Cardiac fibroblast (primary cell): ENCODE data around the gene ATG5.

Experiments used
- DNase-seq, 2 donors: peaks; one replicate each; pipeline versions ENCODE4 v3.0.0 to v3.0.0-alpha.2; 2010; ENCODE audit warnings: low read depth in 2 of 2
- H3K4me3 ChIP-seq, 2 donors: replicated peaks in 1 of 2; 1 replicate in 1 of 2; 2 replicates in 1 of 2; pipeline ENCODE4 v1.5.1; 2011; ENCODE audit warnings: low read depth in 2 of 2, low read length in 2 of 2, mild to moderate bottlenecking in 2 of 2, moderate library complexity in 1 of 2
- TF ChIP-seq, protein P1 (sequence below): IDR thresholded peaks from one replicate; pipeline ENCODE4 v1.5.1; 2011; ENCODE audit warnings: low read depth, mild to moderate bottlenecking, low read length, inconsistent platforms

The ATG5 gene

DNA sequence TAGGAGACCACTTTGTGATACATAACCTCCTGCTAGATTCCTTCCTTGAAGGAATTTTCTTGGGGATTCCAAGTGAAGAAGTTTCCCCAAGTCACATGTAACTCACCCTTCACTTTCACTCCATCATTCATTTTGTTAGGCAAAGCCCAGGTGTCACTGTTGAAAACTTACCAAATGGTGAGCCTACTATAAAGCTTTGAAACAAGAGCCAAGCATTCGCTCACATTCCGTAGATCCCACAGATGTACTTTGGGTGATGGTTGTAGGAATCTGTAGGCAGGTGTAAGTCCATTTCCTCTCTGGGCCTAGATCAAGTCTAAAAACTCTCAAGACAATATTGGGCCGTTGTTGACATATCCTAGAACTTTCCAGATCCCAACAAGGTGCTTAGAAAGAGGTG lies 165.4 kb downstream of the ATG5 start:
- DNase-seq: no peak
- TF ChIP-seq, protein P1, sequence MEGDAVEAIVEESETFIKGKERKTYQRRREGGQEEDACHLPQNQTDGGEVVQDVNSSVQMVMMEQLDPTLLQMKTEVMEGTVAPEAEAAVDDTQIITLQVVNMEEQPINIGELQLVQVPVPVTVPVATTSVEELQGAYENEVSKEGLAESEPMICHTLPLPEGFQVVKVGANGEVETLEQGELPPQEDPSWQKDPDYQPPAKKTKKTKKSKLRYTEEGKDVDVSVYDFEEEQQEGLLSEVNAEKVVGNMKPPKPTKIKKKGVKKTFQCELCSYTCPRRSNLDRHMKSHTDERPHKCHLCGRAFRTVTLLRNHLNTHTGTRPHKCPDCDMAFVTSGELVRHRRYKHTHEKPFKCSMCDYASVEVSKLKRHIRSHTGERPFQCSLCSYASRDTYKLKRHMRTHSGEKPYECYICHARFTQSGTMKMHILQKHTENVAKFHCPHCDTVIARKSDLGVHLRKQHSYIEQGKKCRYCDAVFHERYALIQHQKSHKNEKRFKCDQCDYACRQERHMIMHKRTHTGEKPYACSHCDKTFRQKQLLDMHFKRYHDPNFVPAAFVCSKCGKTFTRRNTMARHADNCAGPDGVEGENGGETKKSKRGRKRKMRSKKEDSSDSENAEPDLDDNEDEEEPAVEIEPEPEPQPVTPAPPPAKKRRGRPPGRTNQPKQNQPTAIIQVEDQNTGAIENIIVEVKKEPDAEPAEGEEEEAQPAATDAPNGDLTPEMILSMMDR: no peak
- no peak overlapping the region for H3K4me3 ChIP-seq

DNA sequence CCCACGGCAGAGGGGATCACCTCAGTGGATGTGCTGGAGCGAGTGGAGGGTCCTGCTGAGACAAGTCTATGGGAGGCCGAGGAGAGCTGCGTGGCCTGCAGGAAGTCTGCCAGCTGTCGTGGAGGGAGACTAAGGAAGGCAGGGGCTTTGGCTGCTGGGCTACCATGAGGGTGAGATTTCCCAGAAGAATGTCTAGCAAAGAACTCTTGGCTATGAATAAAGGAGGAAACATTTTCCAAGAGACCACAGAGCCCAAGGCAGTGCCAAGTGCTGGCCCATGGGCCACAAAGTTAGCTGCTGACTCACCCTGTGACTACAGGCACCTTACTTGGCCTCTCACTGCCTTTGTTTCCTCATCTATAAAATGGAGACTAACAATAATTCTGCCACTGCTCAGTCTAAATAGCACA lies 166.0 kb downstream of the ATG5 start:
- peak; percentile 83 to 95 for DNase-seq
- H3K4me3 ChIP-seq: no peak overlapping the region
- TF ChIP-seq, protein P1: no peak

DNA sequence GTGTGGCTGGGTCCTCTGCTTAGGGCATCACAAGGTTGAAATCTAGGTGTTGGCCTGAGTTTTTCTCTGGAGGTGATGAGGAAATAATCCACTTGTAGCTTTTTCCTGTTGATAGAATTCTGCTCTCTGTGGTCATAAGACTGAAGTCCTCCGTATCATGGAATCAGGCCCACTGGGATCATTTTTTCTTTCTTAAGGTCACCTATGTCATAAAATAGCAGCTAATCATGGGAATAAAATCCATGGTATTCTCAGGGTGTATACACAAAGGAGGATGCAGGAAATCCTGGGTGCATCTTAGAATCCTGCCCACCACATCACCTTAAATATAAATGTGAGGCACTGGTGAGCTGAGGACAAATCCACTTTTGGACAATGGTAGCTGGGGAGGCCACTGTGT lies 166.7 kb downstream of the ATG5 start:
- TF ChIP-seq, protein P1: no peak
- DNase-seq: peak in 1 of 2 donors; percentile 42
- H3K4me3 ChIP-seq: no peak overlapping the region

DNA sequence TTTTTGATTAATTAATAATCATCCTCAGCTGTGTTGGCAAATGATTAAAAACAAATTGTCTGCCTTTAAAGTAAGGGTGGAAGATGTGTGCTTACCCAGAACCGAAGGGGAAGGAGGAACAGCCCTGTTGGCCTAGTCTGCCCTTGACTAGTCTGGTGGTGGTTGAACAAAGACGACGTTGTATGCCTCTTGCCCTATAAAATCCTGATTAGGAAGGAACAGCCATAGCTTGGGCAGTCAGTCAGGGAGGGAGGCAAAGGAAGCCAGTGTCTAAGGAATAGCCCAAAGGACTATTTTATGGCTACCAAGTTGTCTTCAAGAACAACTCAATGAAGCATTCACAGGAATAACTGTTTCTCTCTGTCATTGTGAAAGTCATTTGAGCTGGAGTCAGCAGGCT lies 168.7 kb downstream of the ATG5 start:
- no peak for DNase-seq
- no peak overlapping the region for H3K4me3 ChIP-seq
- TF ChIP-seq, protein P1: no peak

DNA sequence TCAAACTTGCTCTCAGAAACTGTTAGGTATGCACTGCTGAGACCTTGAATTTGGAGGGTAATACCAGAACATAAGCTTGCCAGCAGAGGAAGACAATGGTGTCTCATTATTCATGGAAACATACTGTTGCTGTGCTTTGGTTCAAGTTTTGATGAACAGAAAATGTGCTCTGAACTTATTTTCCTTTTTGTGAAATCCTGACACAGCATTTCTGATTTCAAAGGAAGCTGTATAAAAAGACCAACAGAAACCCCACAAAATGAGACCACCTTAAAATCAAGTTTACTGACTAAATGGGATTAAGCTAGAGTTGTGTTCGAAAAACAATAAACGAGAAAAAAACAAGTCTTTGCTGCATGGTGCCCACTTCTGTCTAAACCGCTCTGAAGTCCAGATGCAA lies 169.1 kb downstream of the ATG5 start:
- no peak overlapping the region for H3K4me3 ChIP-seq
- no peak for DNase-seq
- TF ChIP-seq, protein P1: no peak

DNA sequence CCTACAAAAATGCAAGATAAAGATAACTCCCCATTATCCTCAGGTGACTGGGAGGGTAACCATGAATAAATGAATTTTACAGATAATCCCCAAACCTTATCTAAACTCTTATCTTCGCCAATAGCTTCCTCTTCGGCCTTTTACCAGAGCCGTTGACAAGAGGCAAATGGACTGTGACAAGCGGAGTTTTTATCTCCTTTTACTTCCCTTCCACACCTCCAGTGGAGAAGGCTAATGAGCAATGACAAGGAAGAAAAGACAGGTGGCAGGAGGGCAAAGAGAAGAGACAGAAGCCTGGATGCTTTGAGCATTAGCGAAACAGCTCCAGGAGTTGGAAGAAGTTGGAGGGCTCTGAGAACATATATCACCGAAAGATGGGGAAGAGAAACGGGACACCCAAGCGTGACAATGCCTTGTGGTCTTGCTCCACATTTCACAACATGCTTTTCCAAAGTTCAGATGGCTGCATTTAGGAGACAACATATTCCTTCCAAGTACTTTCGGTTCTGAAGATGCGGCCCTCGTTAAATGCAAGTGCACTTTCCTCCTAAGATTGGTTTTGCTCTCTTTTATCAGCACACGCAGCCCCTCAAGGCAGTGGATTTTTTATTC lies 170.2 kb downstream of the ATG5 start:
- no peak for DNase-seq
- TF ChIP-seq, protein P1: no peak
- H3K4me3 ChIP-seq: no peak overlapping the region

DNA sequence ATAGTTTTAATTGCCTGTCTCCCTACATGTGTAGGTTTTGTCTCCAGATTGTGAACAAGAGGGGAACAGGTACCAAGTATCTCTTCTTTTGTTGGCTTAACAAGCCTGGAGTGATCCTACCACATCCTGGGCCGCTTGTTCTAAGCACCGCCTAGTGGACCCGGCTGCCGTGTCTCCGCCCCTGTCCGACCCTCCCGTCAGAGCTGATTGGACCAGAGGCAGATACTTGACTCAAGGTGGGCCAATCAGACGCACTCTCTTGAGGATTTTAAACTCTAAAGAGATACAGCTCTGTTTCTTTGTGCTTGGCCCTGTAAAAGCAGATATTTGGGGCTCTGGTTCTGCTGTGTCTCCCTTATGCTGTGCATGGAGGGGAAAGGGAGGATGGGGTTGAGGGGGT lies 171.2 kb downstream of the ATG5 start:
- DNase-seq: no peak
- TF ChIP-seq, protein P1: no peak
- no peak overlapping the region for H3K4me3 ChIP-seq
